NCI-H1417 (cell line): ENCODE data around the gene ANO9.

Experiments
- DNase-seq, 3 experiments: peaks; one replicate each; lab custom pipeline; 2025; lab: John Stamatoyannopoulos, UW

Gene ANO9

DNA sequence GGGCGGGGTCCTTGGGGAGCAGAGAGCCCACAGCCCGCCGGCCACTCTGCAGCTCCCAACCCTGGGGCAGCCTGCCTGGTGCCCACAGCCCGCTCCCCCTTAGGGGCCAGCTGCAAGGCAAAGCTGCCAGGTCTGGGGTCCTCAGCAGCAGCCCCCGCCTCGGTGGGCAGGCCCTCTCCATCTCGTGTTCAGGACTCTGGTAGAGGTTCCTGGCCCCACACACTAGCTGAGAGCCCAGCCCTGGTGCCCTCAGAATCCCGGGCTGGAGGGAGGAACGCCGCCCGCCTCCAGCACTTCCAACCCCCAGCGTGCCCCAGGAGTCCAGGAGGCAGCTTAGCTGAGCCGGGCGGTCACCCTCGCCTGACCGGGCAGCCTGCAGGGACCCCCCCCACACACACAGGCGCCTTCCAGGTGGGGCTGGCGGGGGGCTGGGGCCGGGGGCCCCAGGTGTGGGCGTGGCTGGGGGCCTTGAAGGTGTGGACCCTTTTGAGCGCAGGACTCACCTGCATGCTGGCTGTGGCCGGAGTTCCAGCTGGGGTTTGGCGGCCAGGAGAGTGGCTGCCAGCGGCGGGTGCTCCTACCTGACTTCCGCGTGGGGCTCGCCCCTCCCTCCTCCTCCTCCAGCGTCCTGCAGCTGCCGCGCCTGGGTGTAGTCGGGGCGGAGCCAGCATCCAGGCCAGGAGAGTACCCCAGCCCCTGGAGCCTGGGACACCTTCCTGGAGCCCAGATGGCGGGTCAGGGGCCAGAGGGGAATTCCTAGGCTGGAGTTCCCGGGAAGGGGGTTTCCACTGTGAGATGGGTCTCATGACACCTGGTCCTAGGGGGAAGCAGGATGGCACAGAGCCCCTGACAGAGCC is at the start of gene ANO9:
ANO9 (minus strand) TSS at position 594 of the 857 bp plus-strand sequence; CDS start at position 509, 85 bp downstream.
- peak; percentile 58 to 83 (median 67) for DNase-seq

GRCh38 chr11:491358-491757 is 49.5 kb upstream of the ANO9 start:
- DNase-seq: no peak

DNA sequence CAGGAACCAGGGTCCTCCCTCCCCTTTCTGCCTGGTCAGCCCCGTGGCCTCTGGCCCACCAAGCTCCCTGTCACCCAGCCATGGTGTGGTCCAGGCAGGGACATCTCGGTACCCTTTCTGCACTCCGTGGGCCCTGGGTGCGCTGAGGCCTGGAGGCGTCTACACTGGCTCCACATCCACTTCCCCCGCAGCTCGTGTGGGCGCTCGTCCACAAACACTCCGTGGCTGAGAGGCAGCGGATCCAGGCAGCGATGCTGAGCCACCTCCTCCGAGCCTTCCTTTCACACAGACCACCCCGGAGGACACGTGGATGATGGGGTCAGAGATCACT is 49.1 kb upstream of the ANO9 start:
- DNase-seq: no peak

DNA sequence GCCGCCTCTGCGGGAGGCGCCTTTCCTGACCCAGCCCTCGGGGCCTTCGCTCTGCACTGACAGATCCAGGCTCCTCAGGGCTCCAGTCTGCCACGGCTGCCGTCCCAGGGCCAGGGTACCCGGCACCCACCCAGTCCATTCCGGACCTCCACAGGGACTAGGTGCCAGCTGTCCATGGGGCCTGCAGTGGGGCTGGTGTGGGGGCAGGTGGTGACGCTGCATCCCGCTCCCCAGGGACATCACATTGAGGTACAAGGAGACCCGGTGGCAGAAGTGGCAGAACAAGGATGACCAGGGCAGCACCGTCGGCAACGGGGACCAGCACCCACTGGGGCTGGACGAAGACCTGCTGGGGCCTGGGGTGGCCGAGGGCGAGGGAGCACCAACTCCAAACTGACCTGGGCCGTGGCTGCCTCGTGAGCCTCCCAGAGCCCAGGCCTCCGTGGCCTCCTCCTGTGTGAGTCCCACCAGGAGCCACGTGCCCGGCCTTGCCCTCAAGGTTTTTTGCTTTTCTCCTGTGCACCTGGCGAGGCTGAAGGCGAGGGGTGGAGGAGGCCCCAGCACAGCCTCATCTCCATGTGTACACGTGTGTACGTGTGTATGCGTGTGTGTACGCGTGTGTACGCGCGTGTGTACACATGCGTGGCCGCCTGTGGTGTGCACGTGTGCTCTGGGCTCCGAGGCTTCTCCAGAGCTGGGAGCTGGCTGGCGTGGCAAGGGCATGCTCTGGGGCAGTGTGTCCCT is 48.5 kb upstream of the ANO9 start:
- DNase-seq: no peak

DNA sequence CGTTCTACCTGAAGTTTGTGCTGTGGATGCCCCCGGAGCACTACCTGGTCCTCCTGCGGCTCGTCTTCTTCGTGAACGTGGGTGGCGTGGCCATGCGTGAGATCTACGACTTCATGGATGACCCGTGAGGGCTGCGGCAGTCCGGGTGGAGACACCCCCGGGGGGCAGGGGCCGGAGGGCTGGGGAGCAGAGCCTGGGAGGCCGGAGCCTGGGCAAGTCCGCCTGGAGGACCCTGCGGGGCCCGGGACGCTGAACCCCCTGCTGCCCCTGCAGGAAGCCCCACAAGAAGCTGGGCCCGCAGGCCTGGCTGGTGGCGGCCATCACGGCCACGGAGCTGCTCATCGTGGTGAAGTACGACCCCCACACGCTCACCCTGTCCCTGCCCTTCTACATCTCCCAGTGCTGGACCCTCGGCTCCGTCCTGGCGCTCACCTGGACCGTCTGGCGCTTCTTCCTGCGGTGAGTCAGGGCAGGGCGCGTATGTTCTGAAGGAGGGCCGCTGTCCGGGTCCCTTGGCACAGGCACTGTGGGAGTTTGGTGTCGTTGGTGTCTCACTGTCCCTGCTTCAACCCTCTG is 47.9 kb upstream of the ANO9 start:
- DNase-seq: no peak

DNA sequence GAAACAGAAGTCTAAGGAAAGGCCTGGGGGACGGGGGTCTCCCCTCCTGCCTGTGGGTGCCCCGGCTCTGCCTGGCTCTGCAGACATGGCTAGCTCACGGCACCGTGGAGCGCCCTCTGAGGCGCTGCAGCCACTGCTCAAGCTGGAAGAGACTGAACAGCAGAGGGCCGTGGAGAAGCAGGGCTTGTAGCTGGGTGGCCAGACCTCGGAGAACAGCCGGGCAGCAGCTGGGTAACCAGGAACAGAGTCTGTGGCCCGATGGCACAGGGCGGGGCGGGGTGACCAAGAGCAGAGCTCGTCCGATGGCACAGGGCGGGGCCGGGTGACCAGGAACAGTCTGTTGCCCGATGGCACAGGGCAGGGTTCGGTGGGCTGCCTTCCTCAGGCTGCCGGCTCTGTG is 47.2 kb upstream of the ANO9 start:
- DNase-seq: no peak

- DNase-seq: no peak
Observed at GRCh38 chr11:488579-488978, 46.8 kb upstream of the ANO9 start.

DNA sequence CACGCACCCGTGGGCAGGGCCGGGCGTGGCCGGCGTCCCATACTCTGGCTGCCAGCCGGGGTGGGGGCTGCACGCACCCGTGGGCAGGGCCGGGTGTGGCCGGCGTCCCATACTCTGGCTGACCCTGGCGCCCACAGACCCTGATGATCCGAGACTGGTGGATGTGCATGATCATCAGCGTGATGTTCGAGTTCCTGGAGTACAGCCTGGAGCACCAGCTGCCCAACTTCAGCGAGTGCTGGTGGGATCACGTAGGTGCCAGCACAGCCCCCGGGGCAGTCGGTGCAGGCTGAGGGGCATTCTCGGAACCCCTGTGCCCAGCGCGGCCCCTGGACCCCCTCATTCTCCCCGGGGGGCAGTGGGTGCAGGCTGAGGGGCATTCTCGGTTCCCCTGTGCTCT is 46.3 kb upstream of the ANO9 start:
- no peak for DNase-seq

DNA sequence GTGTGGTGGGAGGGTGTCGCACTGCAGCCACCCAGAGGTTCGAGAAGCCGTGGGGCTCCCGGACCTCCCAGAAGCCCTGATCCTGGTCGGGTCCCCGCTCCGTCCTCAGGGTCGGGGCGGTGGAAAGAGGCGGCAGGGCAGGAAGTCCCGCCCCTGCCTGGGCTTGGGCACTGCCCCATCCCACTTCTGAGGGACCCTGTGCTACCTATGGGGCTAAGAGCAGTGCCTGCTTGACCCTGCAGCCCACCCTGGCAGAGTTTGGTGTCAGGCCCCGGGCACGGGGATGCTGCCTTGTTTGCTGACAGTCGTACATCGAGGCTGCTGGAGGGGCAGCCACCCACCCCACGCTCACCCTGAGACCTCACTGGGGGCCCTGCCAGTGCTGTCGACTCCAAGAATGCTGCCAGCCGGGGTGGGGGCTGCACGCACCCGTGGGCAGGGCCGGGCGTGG is 45.8 kb upstream of the ANO9 start:
- no peak for DNase-seq

GRCh38 chr11:486189-486588 is 44.4 kb upstream of the ANO9 start:
- no peak for DNase-seq

GRCh38 chr11:484616-485015 is 42.8 kb upstream of the ANO9 start:
- DNase-seq: no peak

DNA sequence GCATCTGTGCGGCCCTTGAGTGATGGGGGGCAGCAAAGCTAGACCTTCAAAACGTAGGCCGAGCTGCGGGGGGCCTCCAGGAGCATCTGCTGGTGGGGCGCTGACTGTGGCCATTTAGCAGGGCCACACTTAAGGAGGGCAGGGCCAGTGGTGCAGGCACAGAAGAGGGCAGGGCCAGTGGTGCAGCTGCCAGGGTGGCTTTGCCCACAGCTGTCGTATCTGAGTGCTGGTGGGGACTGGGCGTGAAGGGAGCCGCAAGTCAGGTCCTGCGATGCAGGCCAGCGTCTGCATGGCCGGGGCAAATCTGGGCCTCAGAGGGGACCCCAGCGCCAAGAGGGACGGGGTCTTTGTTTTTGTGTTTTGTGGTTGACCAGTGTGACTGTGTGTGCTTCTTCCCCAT is 37.5 kb upstream of the ANO9 start:
- no peak for DNase-seq

DNA sequence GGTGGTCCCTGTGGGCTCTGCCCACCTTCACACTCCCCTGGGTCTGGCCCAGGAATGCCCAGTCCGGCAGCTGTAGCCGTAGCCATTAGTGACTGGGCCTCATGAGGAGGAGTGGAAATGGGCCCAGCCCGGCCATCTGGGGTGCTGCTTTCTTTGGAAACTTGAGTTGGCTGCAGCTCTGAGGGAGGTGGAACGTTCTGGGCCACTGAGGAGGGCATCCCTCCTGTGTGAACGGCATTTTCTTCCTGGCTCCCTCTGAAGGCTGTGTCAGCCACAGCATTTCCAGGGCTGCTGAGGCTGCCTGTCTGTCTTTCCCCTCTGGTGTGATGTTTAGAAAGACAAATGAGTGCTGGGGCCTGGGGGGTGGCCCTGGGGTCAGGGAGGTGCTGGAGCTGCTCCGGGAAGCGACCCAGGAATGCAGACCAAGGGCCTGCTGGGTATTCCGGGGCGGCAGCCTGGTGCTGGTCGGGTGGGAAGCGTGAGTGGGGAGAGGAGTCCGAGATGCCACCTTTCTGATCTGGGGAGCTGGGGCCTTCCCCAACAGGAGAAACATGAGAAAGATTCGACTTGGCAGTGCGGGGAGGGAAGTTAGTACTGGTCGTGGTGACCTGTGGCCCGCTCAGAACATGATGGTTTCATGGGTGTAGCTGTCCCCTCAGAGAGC is 35.4 kb upstream of the ANO9 start:
- no peak for DNase-seq

DNA sequence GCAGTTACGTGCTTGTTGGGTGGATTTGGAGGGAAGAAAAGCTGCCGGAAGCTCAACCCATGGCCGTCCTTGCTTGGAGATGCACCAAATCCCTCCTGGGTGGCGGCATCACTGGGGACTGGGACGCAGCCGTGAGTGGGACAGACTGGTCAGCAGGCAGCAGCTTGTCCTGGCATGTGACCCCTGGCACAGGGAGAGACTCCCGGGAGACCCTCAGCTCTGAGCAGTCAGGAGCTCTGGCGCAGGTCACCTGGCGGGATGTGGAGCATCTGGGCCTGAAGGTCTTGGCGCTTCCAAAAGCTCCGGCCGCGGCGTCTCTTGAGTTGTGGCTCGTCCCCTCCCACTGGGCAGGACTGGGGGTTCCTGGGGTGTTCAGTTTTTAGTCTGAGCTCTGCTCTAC is 34.6 kb upstream of the ANO9 start:
- no peak for DNase-seq

DNA sequence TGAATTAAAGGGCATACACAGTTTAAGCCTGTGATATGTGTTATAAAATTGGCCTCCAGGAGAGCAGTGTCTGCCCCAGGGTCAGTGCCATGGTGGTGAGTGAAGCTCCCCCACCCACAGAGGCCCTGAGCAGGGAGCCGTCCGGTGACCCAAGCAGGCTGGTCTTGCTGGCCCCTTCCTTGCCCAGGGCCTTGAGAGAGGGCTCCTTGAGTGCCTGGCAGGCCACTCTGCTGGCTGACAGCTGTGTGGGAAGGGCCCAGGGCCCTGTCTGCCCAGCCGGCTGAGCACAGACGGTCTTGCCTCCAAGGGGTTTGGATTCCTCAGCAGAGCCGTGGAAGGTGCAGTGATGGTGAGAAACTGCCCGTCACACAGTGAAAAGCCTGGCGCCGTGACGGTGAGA is 34.1 kb upstream of the ANO9 start:
- DNase-seq: no peak

GRCh38 chr11:474914-475506 is 33.2 kb upstream of the ANO9 start:
- DNase-seq: no peak

- no peak for DNase-seq
Observed at GRCh38 chr11:473962-474785, 32.4 kb upstream of the ANO9 start.

DNA sequence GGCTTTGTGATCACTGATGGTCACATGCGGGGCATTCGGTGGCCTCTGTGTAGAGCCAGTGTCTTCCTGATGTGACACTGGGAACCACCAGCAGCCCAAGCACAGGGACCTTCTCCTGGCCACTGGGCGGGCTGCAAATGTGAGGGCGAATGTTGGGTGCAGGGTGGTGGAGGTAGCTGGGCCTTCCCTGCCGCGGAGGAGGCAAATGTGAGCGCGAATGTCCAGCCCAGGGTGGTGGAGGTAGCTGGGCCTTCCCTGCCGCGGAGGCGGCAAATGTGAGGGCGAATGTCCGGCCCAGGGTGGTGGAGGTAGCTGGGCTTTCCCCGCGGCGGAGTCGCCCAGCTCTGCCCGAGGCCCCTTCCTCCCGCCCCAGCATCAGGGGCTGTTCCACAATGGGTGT is 31.6 kb upstream of the ANO9 start:
- no peak for DNase-seq

DNA sequence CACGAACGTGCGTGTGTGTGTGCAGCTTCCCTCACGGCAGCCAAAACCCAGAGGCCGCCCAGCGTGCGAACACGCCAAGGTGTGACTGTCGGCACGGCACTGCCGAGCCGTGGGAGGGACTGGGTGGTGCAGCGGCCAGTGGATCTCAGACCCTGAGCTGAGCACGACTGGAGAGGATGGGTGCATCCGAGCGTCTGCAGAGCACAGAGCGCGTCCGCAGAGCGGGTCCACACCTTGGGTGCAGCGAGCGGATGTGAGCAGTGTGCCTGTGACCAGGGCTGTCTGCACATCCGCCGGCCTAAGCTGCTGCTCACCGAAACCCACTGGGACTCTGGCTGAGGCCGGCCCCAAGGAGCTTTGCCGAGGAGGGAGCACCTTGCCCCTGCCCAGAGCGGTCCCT is 31.0 kb upstream of the ANO9 start:
- no peak for DNase-seq

- DNase-seq: no peak
Observed at GRCh38 chr11:472272-472671, 30.5 kb upstream of the ANO9 start.

GRCh38 chr11:471468-472145 is 29.8 kb upstream of the ANO9 start:
- no peak for DNase-seq
